Epithelial cell of prostate (primary cell): ENCODE measurements around the gene GLI3.

ENCODE experiments used
- DNase-seq: peaks from one replicate; pipeline ENCODE4 v3.0.0-alpha.2; 2011; ENCODE audit warnings: low read depth, low spot score
- H3K27ac ChIP-seq: fragments of 450-650 bp; 2 replicates; pipeline ENCODE4 v1.5.1; 2017; ENCODE audit warnings: mild to moderate bottlenecking

GLI3 gene

DNA sequence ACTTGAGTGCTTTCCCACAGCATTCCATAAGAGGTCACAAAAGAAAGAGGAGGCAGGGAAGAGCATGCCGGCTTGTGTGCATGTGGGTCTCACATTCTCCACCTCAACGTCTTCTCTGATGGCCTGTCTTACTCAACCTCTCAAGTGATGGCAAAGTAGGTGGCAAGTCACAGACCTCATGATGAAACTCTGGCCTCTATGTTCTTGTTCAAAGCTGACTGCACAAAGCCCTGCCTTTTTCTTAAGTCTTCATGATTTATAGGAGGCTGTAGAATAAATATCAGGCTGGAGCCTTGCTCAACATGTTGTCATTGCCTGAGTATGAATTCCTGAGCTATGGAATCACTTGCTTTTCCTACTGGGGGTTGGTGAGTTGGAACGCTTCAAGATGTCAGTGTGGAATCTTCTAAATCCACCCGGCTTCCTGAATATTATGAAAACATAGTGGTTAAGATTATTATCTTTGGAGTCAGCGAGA is 320.5 kb downstream of the GLI3 start:
- H3K27ac ChIP-seq = peak overlapping the region; percentile 81

DNA sequence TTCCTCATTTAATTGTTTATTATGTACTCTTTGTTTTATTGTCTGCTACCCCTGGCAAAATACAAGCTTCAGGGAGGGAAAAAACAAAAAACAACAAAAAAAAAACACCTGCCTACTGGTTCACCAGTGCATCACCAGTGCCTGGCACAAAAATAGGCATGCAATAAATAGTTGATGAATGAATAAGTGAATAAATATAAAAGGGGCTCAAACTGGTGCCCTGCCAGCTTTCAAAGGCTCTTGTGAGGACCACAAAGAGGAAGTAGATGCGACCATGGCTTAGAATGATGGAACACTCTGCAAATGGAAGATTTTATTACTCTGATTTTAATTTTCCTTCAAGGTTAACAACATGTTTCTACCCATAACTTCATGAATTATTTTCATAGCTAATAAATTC is 321.1 kb downstream of the GLI3 start:
- no peak for DNase-seq
- peak overlapping the region; percentile 81 for H3K27ac ChIP-seq

More for the DNA sequence above, 320.5 kb downstream of the GLI3 start:
- DNase-seq = peak; percentile 89

DNA sequence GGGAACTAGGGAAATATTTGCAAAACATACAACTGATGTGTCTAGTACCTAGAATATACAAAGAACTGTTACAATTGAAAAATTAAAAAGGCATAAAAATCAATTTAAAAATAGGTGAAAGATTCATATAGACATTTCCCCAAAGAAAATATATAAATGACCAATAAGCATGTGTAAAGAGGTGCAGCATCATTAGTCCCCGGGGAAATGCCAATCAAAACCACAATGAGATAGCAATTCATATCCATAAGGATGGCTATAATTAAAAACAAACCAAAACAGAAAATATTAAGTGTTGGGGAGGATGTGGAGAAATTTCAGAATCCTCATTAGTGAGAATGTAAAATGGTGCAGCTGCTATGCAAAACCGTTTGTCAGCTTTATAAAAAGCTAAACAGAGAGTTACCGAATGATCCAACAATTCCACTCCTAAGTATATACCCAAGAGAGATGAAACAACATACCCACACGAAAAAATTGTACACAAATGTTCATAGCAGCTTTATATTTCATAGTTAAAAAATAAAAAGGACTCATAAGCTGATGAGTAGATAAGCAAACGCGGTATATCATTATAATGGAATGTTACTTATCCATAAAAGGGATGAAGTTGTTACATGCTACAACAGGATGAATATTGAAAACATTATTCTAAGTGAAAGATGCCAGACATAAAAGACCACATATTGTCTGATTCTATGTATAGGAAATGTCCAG is 324.0 kb downstream of the GLI3 start:
- peak overlapping the region; percentile 84 for H3K27ac ChIP-seq
- no peak for DNase-seq

DNA sequence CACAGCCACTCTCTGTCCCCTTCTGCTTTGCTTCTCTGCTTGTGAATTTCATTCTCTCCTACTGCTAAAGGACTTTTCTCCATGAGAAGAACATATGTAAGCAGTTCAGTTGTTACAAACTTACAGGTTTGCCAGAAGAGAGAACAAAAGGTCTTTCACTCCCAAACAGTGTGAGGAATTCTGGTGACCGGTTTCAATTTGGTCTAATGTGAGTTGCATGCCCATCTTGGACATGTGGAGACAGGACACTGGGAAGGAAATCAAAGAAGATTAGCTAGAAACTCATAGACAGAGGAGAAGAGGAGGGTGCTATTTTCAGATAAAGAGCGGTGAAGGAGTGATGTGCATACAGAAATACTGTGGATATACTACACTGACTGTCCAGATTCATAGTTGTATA is 324.6 kb downstream of the GLI3 start:
- no peak for DNase-seq
- peak overlapping the region; percentile 84 for H3K27ac ChIP-seq

DNA sequence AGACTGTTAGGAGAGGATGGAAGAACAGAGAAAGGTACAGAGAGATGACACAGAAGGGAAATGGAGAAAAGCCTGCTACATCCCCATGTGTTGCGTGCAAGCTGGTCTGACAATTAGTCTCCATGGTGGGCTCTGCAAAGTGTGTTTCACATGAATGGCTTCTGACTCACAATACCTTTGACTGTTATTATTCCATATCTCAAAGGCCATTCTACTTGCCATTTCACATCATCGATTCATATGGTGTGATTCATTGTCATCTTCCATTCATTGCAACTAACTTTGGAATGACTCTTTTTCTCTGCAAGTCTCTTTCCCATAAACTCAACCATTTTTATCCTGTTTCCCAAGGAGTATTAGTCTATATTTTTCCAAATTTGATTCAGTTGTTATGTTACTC is 325.2 kb downstream of the GLI3 start:
- H3K27ac ChIP-seq = peak overlapping the region; percentile 84

More for the DNA sequence above, 325.2 kb downstream of the GLI3 start:
- peak; percentile 37 for DNase-seq
